Gastroesophageal sphincter (tissue), 4 donors: ENCODE measurements around the gene LMO2. TPM values are rescaled to one million over a fixed set of nuclear protein-coding genes. Genes with fewer than 3 reads are reported as not detected.

Source experiments
- ATAC-seq: fragments of 150-250 bp; one replicate; pipeline ENCODE4 v1.9.1; 2016; ENCODE audit warnings: mild to moderate bottlenecking, moderate library complexity
- H3K27ac ChIP-seq, 4 donors: fragments of 200-600 bp; sonication (generic) in 3 of 4; 1 replicate in 3 of 4; 2 replicates in 1 of 4; pipeline ENCODE4 v1.5.1; 2016 to 2019
- H3K27me3 ChIP-seq: fragments of 200-600 bp; sonication (generic); one replicate; pipeline ENCODE4 v1.5.1; 2019
- H3K36me3 ChIP-seq, 2 donors: fragments of 200-600 bp; sonication (generic); one replicate each; pipeline ENCODE4 v1.5.1; 2019; ENCODE audit warnings: control low read depth in 1 of 2
- H3K4me1 ChIP-seq, 3 donors: fragments of 200-600 bp; sonication (generic); 1 replicate in 2 of 3; 2 replicates in 1 of 3; pipeline ENCODE4 v1.5.1; 2016 to 2019; ENCODE audit warnings: control low read depth in 2 of 3
- H3K4me3 ChIP-seq, 2 donors: fragments of 200-600 bp; sonication (generic); one replicate each; pipeline ENCODE4 v1.5.1; 2019; ENCODE audit warnings: mild to moderate bottlenecking in 1 of 2, moderate library complexity in 1 of 2
- H3K9me3 ChIP-seq, 3 donors: fragments of 200-600 bp; sonication (generic); one replicate each; pipeline ENCODE4 v1.5.1; 2017 to 2019; ENCODE audit warnings: control low read depth in 2 of 3
- CTCF ChIP-seq, 4 experiments: fragments of 200-600 bp in 2 of 4; fragments of 450-650 bp in 2 of 4; sonication (generic) in 1 of 4; IDR thresholded peaks; one replicate each; pipeline ENCODE4 v1.5.1; 2017 to 2019; ENCODE audit warnings: antibody characterized with exemption in 4 of 4, mild to moderate bottlenecking in 2 of 4, moderate library complexity in 2 of 4
- EP300 ChIP-seq: sonication (generic); formaldehyde crosslinking; IDR thresholded peaks from one replicate; pipeline ENCODE4 v1.6.1; 2017; ENCODE audit warnings: antibody characterized with exemption, mild to moderate bottlenecking
- POLR2A ChIP-seq, 2 donors: fragments of 450-650 bp; IDR thresholded peaks; one replicate each; pipeline ENCODE4 v1.6.1; 2017; ENCODE audit warnings: antibody characterized with exemption in 2 of 2, mild to moderate bottlenecking in 2 of 2, moderate library complexity in 1 of 2
- POLR2AphosphoS5 ChIP-seq: sonication (generic); formaldehyde crosslinking; IDR thresholded peaks from one replicate; pipeline ENCODE4 v1.6.1; 2017; ENCODE audit warnings: antibody characterized with exemption
- WGBS, 2 donors: methylation state at CpG; one replicate each; pipeline ENCODE4 v1.1.5; 2018; ENCODE audit warnings: low coverage in 1 of 2; 5-methylcytosine and 5-hydroxymethylcytosine counted together
- total RNA-seq, 4 donors: library from RNA; depleted of rRNA; stranded (reverse); fragments of >200 nt; gene quantifications; one replicate each; pipeline ENCODE4 v1.1.0, GENCODE V29; 2016

Gene LMO2
- total RNA-seq, 4 donors from 2014 or later = 7.0 to 24.2 (median 14.8) TPM

- no peak for ATAC-seq
- no peak for TF ChIP-seq CTCF (IDR thresholded peaks at IDR 0.05)
- TF ChIP-seq POLR2A (IDR thresholded peaks at IDR 0.05) = no peak
- no peak for TF ChIP-seq EP300
- TF ChIP-seq POLR2AphosphoS5 = no peak
- Histone ChIP-seq H3K27ac (no peak overlapping the region), H3K4me3 (no peak overlapping the region), H3K4me1 (peaks cover 0 to 5% (median 0%) of the 10 kb centered on the region in 3 donors), H3K9me3 (peaks cover 0 to 10% (median 0%) of the 10 kb centered on the region in 3 donors), H3K27me3 (peaks cover 9% of the 10 kb centered on the region), H3K36me3 (no peaks in the 10 kb centered on the region)
These were observed 17.7 kb upstream of the LMO2 start for GRCh38 chr11:33909552-33909951.

- peaks cover 0 to 6% (median 0%) of the 10 kb centered on the region in 3 donors for H3K9me3 ChIP-seq
- H3K4me3 ChIP-seq = no peak overlapping the region
- TF ChIP-seq CTCF (IDR thresholded peaks at IDR 0.05) (no peak), POLR2A (IDR thresholded peaks at IDR 0.05) (no peak), POLR2AphosphoS5 (no peak), EP300 (no peak)
- H3K4me1 ChIP-seq = peaks cover 0 to 5% (median 0%) of the 10 kb centered on the region in 3 donors
- H3K36me3 ChIP-seq = no peaks in the 10 kb centered on the region
- 53 to 90% methylated on average over 3 of the region's 3 CpGs for WGBS, 2 donors
- no peak overlapping the region for H3K27ac ChIP-seq
- no peak for ATAC-seq
- peaks cover 9% of the 10 kb centered on the region for H3K27me3 ChIP-seq
These were observed 17.3 kb upstream of the LMO2 start for GRCh38 chr11:33909150-33909549.

DNA sequence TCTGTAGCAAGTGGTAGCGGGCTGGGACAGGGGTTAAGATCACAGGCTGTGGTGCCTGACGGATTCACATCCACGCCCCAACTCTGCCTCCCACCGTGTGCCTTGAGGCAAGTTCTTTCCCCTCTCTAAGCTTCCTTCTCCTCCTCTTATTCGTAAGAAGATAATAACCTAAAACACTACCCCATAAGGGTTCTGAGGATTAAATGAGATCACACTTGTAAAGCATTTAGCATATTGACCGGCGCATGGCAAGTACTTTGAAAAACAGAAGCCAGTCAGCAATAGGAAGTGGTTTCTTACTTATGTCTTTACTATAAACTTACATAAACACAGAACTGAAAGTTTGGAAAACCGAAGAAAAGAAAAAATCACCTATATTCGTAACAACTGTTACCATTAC lies 15.5 kb upstream of the LMO2 start:
- Histone ChIP-seq H3K9me3 (no peaks in the 10 kb centered on the region), H3K27me3 (peaks cover 9% of the 10 kb centered on the region), H3K36me3 (no peaks in the 10 kb centered on the region), H3K4me1 (peaks cover 0 to 2% (median 0%) of the 10 kb centered on the region in 3 donors), H3K4me3 (no peak overlapping the region), H3K27ac (no peak overlapping the region)
- no peak for ATAC-seq
- WGBS, 2 donors = 61 to 63% methylated on average over 5 to 9 of the region's 9 CpGs
- no peak for TF ChIP-seq CTCF (IDR thresholded peaks at IDR 0.05)
- TF ChIP-seq POLR2A (IDR thresholded peaks at IDR 0.05) = no peak
- no peak for TF ChIP-seq EP300

GRCh38 chr11:33906484-33907186 lies 14.8 kb upstream of the LMO2 start:
- H3K27ac ChIP-seq = no peak overlapping the region
- ATAC-seq = no peak
- H3K4me3 ChIP-seq = no peak overlapping the region
- no peaks in the 10 kb centered on the region for H3K4me1 ChIP-seq
- H3K27me3 ChIP-seq = peaks cover 14% of the 10 kb centered on the region
- H3K36me3 ChIP-seq = no peaks in the 10 kb centered on the region
- no peaks in the 10 kb centered on the region for H3K9me3 ChIP-seq
- WGBS, 2 donors = 73 to 100% methylated on average over 4 to 8 of the region's 11 CpGs
- TF ChIP-seq POLR2A (IDR thresholded peaks at IDR 0.05) (no peak), EP300 (no peak), POLR2AphosphoS5 (no peak), CTCF (IDR thresholded peaks at IDR 0.05) (no peak)

- 64 to 71% methylated on average over 4 to 5 of the region's 5 CpGs for WGBS, 2 donors
- Histone ChIP-seq H3K27me3 (peaks cover 17% of the 10 kb centered on the region), H3K9me3 (no peaks in the 10 kb centered on the region), H3K4me3 (no peak overlapping the region), H3K4me1 (peaks cover 0 to 14% (median 6%) of the 10 kb centered on the region in 3 donors), H3K36me3 (no peaks in the 10 kb centered on the region), H3K27ac (no peak overlapping the region)
- no peak for ATAC-seq
- TF ChIP-seq POLR2A (IDR thresholded peaks at IDR 0.05) = no peak
- TF ChIP-seq POLR2AphosphoS5 = no peak
These were observed 12.2 kb upstream of the LMO2 start for GRCh38 chr11:33904102-33904501.
